Adrenal gland (tissue), 12 donors: ENCODE measurements around the gene BARHL2. TPM values are rescaled to one million over a fixed set of nuclear protein-coding genes. Genes with fewer than 3 reads are reported as not detected.

Experiments used
- DNase-seq, 7 donors: peaks; one replicate each; pipeline ENCODE4 v3.0.0-alpha.2; 2019 to 2020
- H3K27ac ChIP-seq, 5 donors: fragments of 200-600 bp; sonication (generic) in 4 of 5; 1 replicate in 3 of 5; 2 replicates in 2 of 5; pipeline versions ENCODE4 v1.5.1 to v1.8.0; 2016 to 2020; ENCODE audit warnings: mild to moderate bottlenecking in 1 of 5
- H3K27me3 ChIP-seq: fragments of 200-600 bp; 2 replicates; pipeline ENCODE4 v1.8.0; 2021
- H3K36me3 ChIP-seq, 2 donors: fragments of 200-600 bp; replicated peaks in 1 of 2; 1 replicate in 1 of 2; 2 replicates in 1 of 2; pipeline versions ENCODE4 v1.5.1 to v1.8.0; 2018 to 2022
- H3K4me1 ChIP-seq, 2 donors: fragments of 200-600 bp; replicated peaks in 1 of 2; 1 replicate in 1 of 2; 2 replicates in 1 of 2; pipeline versions ENCODE4 v1.5.1 to v1.8.0; 2018 to 2021
- H3K4me3 ChIP-seq, 4 donors: fragments of 200-600 bp; sonication (generic) in 3 of 4; one replicate each; pipeline ENCODE4 v1.5.1; 2016 to 2018
- H3K9me3 ChIP-seq, 3 donors: fragments of 200-600 bp; sonication (generic) in 1 of 3; replicated peaks in 1 of 3; 1 replicate in 2 of 3; 2 replicates in 1 of 3; pipeline versions ENCODE4 v1.5.1 to v1.8.0; 2016 to 2021
- CTCF ChIP-seq, 6 experiments: fragments of 450-650 bp in 4 of 6; fragments of 200-600 bp in 2 of 6; sonication (generic) in 1 of 6; IDR thresholded peaks; 1 replicate in 5 of 6; 2 replicates in 1 of 6; pipeline versions ENCODE4 v1.5.1 to v1.8.0; 2016 to 2021; ENCODE audit warnings: antibody characterized with exemption in 6 of 6, mild to moderate bottlenecking in 2 of 6, moderate library complexity in 1 of 6
- POLR2A ChIP-seq, 2 donors: fragments of 450-650 bp; IDR thresholded peaks; one replicate each; pipeline ENCODE4 v1.6.1; 2017; ENCODE audit warnings: antibody characterized with exemption in 2 of 2, mild to moderate bottlenecking in 2 of 2, moderate library complexity in 1 of 2
- WGBS, 4 donors: extraction: QIAGEN DNeasy Blood & Tissue Kit in 2 of 4; methylation state at CpG; one replicate each; pipeline versions ENCODE4 v1.1.5 to v1.1.7; 2013 to 2017; 5-methylcytosine and 5-hydroxymethylcytosine counted together
- intact Hi-C, 2 donors: fragments of 100-400 bp; cut with DNase I; formaldehyde crosslinking; loops; one replicate each; pipeline versions ENCODE4 v1.14.1 to v1.15.0; 2022 to 2023
- polyA plus RNA-seq, 3 donors: library from polyadenylated mRNA; stranded (reverse); fragments of 200-250 nt in 2 of 3; fragments of 350-450 nt in 1 of 3; fragmentation: Illumina TruSeq in 1 of 3; extraction: RNeasy Lipid Tissue Mini Kit (QIAGEN cat#74804) in 1 of 3; gene quantifications; one replicate each; pipeline ENCODE4 v1.2.3, GENCODE V29; 2013 to 2014
- total RNA-seq, 9 donors: library from RNA; depleted of rRNA in 4 of 9; stranded (reverse); fragments of >200 nt in 4 of 9; fragments of 120-200 nt in 1 of 9; fragmentation: NEBNext Ultra II Directional in 1 of 9; extraction: Animal tissue kit (Norgen Biotek cat#: 25700) in 1 of 9; gene quantifications; one replicate each; pipeline versions ENCODE4 v1.1.0 to v1.2.4, GENCODE V29; 2013 to 2023
- donor health status: healthy with polysubstance abuse.
- donor health status: Bipolar disorder and iron deficiency.
- donor health status: DM: yes; HTN: yes; CAD: no.
- donor health status: DM: no; HTN: no; CAD: no.
- donor health status: DM: no; HTN: no; CAD: no.
- donor health status: DM: yes; HTN: yes; CAD: no.

BARHL2 gene
- total and polyA plus RNA-seq, 12 donors = not detected

GRCh38 chr1:90720145-90720636 is 3.1 kb upstream of the BARHL2 start:
- DNase-seq = no peak
- intact Hi-C loops = loop anchor here (10.0 kb wide), 3 partner anchors 125 to 445 kb away; no protein-coding TSS in a partner anchor
- H3K36me3 ChIP-seq = no peaks in the 10 kb centered on the region
- peaks cover 14 to 29% of the 10 kb centered on the region in 2 donors for H3K4me1 ChIP-seq
- no peaks in the 10 kb centered on the region for H3K9me3 ChIP-seq
- WGBS, 4 donors = 27 to 36% (median 29%) methylated on average over 14 of the region's 14 CpGs
- H3K27me3 ChIP-seq = peaks cover 98% of the 10 kb centered on the region
- H3K27ac ChIP-seq = no peak overlapping the region
- no peak overlapping the region for H3K4me3 ChIP-seq
- TF ChIP-seq POLR2A (IDR thresholded peaks at IDR 0.05) (no peak), CTCF (IDR thresholded peaks at IDR 0.05) (no peak)

- no peak overlapping the region for H3K27ac ChIP-seq
- H3K4me3 ChIP-seq = no peak overlapping the region
- H3K36me3 ChIP-seq = no peaks in the 10 kb centered on the region
- DNase-seq = no peak
- no peaks in the 10 kb centered on the region for H3K9me3 ChIP-seq
- intact Hi-C loops = loop anchor here (10.0 kb wide), 3 partner anchors 125 to 445 kb away; no protein-coding TSS in a partner anchor
- H3K27me3 ChIP-seq = peaks cover 98% of the 10 kb centered on the region
- 10 to 14% (median 12%) methylated on average over 34 to 55 of the region's 55 CpGs for WGBS, 4 donors
- H3K4me1 ChIP-seq = peaks cover 10 to 23% of the 10 kb centered on the region in 2 donors
- TF ChIP-seq CTCF (IDR thresholded peaks at IDR 0.05) (no peak), POLR2A (IDR thresholded peaks at IDR 0.05) (no peak)
These were observed 2.4 kb upstream of the BARHL2 start for GRCh38 chr1:90719330-90720144.

GRCh38 chr1:90718411-90719329 is 1.6 kb upstream of the BARHL2 start:
- Histone ChIP-seq H3K9me3 (no peaks in the 10 kb centered on the region), H3K4me1 (peaks cover 9 to 19% of the 10 kb centered on the region in 2 donors), H3K27ac (no peak overlapping the region), H3K36me3 (no peaks in the 10 kb centered on the region), H3K4me3 (no peak overlapping the region), H3K27me3 (peaks cover 98% of the 10 kb centered on the region)
- no peak for TF ChIP-seq CTCF (IDR thresholded peaks at IDR 0.05)
- TF ChIP-seq POLR2A (IDR thresholded peaks at IDR 0.05) = no peak
- intact Hi-C loops = loop anchor here in 1 of 2 donors (10.0 kb wide), 1 partner anchor 246 kb away; no protein-coding TSS in a partner anchor
- DNase-seq = no peak
- WGBS, 4 donors = 4 to 5% (median 5%) methylated on average over 30 to 66 of the region's 66 CpGs
